HEK293T (cell line): ENCODE measurements around the gene AKT3.

Experiments used
- CTCF ChIA-PET: fragments of 350-600 bp; formaldehyde crosslinking; extraction: SDS; loops from one replicate; lab custom pipeline; 2021; ENCODE audit warnings: antibody characterized with exemption, inconsistent platforms; lab: Yijun Ruan, JAX
- POLR2A ChIA-PET: fragments of 350-600 bp; formaldehyde crosslinking; extraction: SDS; loops from one replicate; lab custom pipeline; 2020; ENCODE audit warnings: antibody characterized with exemption, inconsistent platforms; lab: Yijun Ruan, JAX
- DNase-seq: peaks from one replicate; pipeline ENCODE4 v3.0.0; 2012; ENCODE audit warnings: mixed read lengths; ENCODE audit errors: extremely low spot score
- ARNT ChIP-seq: fragments of 450-650 bp; IDR thresholded peaks from 2 replicates; pipeline ENCODE4 v1.6.1; 2017; ENCODE audit warnings: mild to moderate bottlenecking
- BHLHE40 ChIP-seq: fragments of 450-650 bp; IDR thresholded peaks from 2 replicates; pipeline ENCODE4 v1.6.1; 2016; ENCODE audit warnings: mild to moderate bottlenecking, moderate library complexity, borderline replicate concordance
- CTBP1 ChIP-seq: fragments of 450-650 bp; IDR thresholded peaks from 2 replicates; pipeline ENCODE4 v1.6.1; 2016; ENCODE audit warnings: borderline replicate concordance
- ELF4 ChIP-seq: fragments of 450-650 bp; IDR thresholded peaks from 2 replicates; pipeline ENCODE4 v1.6.1; 2017; ENCODE audit warnings: antibody characterized with exemption
- FOXA1 ChIP-seq: fragments of 450-650 bp; IDR thresholded peaks from 2 replicates; pipeline ENCODE4 v1.6.1; 2016; ENCODE audit warnings: mild to moderate bottlenecking
- FOXK2 ChIP-seq: fragments of 450-650 bp; IDR thresholded peaks from 2 replicates; pipeline ENCODE4 v1.6.1; 2016; ENCODE audit warnings: mild to moderate bottlenecking
- FOXM1 ChIP-seq: fragments of 450-650 bp; IDR thresholded peaks from 2 replicates; pipeline ENCODE4 v1.6.1; 2017; ENCODE audit warnings: mild to moderate bottlenecking, borderline replicate concordance
- HDGF ChIP-seq: fragments of 450-650 bp; IDR thresholded peaks from 2 replicates; pipeline ENCODE4 v1.6.1; 2017; ENCODE audit warnings: antibody characterized with exemption, borderline replicate concordance
- L3MBTL2 ChIP-seq: fragments of 450-650 bp; conservative IDR thresholded peaks from 2 replicates; pipeline ENCODE4 v1.6.1; 2016; ENCODE audit warnings: mild to moderate bottlenecking
- LEF1 ChIP-seq: fragments of 450-650 bp; IDR thresholded peaks from 2 replicates; pipeline ENCODE4 v1.6.1; 2017; ENCODE audit warnings: mild to moderate bottlenecking, borderline replicate concordance
- NFRKB ChIP-seq: fragments of 450-650 bp; IDR thresholded peaks from 2 replicates; pipeline ENCODE4 v1.6.1; 2016; ENCODE audit warnings: mild to moderate bottlenecking, moderate library complexity
- SP1 ChIP-seq: fragments of 450-650 bp; IDR thresholded peaks from 2 replicates; pipeline ENCODE4 v1.6.1; 2017
- SUZ12 ChIP-seq: fragments of 450-650 bp; IDR thresholded peaks from 2 replicates; pipeline ENCODE4 v1.6.1; 2016; ENCODE audit warnings: mild to moderate bottlenecking
- TARDBP ChIP-seq: fragments of 450-650 bp; IDR thresholded peaks from 2 replicates; pipeline ENCODE4 v1.6.1; 2016
- ZNF384 ChIP-seq: fragments of 450-650 bp; IDR thresholded peaks from 2 replicates; pipeline ENCODE4 v1.6.1; 2016
- TF ChIP-seq, protein P1 (sequence below): fragments of 450-650 bp; IDR thresholded peaks from 2 replicates; pipeline ENCODE4 v1.6.1; 2016

AKT3 gene

DNA sequence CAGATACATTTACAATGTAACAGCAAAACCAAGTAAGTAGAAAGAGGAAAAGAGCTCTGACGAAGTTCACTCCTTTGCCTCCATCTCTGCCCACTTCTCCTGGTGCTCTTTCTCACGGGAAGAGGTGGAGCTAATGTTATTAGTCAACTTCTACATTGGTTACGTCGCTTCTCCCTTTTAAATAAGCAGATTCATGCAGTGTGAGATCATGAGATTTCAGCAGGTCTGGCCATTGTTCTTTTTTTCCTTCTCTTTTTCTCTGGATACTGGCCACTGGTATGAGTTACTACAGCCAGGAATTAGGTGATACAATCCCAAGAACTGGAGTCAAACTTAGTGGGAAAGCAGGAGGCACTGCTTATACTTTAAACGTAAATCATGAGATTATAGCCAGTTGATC lies 207.1 kb downstream of the AKT3 start:
- DNase-seq = no peak
- POLR2A ChIA-PET = no interaction called here
- CTCF ChIA-PET = no interaction called here
- TF ChIP-seq FOXA1 (no peak), TARDBP (no peak), SUZ12 (no peak), LEF1 (no peak), L3MBTL2 (no peak), FOXM1 (no peak), HDGF (no peak)

DNA sequence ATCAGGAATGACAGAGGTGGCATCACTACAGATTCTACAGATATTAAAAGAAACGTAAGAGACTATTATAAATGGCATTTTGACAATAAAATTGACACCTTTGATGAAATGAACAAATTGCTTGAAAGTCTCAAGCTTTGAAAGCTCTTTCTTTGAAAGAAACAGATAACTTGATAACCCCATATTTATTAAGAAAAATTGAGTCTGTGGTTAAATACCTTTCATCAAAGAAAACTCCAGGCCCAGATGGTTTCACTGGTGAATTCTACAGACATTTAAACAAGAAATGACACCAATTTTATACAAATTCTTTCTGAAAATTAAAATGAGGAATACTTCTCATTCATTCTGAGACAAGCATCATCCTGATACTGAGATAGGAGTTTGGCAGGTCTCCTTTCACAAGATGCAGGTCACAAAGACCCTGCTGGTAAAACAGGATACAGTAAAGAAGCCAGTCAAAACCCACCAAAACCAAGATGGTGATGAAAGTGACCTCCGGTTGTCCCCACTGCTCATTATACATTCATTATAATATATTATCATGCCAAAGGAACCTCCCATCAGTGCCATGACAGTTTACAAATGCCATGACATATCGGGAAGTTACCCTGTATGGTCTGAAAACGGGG lies 210.9 kb downstream of the AKT3 start:
- ChIA-PET CTCF (no interaction called here), POLR2A (no interaction called here)
- no peak for TF ChIP-seq FOXK2
- no peak for TF ChIP-seq NFRKB
- no peak for TF ChIP-seq TARDBP
- TF ChIP-seq ZNF384 = no peak
- TF ChIP-seq FOXM1 = no peak
- no peak for TF ChIP-seq BHLHE40
- no peak for TF ChIP-seq SUZ12
- no peak for TF ChIP-seq CTBP1
- DNase-seq = no peak

DNA sequence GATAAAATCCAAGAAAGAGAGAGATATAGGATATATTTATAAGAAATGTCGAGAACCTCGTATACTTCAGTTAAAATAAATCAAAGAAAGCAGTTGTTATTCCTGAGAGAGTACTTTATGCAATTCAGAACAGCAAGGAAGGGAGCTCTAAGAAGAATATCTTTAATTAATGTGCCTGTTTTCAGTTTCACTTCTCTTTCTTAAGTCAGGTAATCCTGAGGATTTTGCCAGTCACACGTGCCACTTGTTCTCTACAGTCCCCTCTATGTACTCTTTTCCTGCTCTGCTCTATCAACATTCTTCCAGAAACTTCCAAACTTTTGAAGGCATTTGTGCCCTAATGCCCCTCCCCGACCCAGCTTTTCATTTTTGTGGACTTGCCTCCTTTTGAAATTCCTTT lies 211.9 kb downstream of the AKT3 start:
- no peak for DNase-seq
- no peak for TF ChIP-seq LEF1
- TF ChIP-seq TARDBP = no peak
- TF ChIP-seq, protein P1, sequence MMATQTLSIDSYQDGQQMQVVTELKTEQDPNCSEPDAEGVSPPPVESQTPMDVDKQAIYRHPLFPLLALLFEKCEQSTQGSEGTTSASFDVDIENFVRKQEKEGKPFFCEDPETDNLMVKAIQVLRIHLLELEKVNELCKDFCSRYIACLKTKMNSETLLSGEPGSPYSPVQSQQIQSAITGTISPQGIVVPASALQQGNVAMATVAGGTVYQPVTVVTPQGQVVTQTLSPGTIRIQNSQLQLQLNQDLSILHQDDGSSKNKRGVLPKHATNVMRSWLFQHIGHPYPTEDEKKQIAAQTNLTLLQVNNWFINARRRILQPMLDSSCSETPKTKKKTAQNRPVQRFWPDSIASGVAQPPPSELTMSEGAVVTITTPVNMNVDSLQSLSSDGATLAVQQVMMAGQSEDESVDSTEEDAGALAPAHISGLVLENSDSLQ = no peak
- TF ChIP-seq ELF4 = no peak
- TF ChIP-seq NFRKB = no peak
- TF ChIP-seq BHLHE40 = no peak
- TF ChIP-seq ARNT = no peak
- TF ChIP-seq SUZ12 = no peak
- no peak for TF ChIP-seq FOXM1
- TF ChIP-seq L3MBTL2 = no peak
- ChIA-PET POLR2A (no interaction called here), CTCF (no interaction called here)

DNA sequence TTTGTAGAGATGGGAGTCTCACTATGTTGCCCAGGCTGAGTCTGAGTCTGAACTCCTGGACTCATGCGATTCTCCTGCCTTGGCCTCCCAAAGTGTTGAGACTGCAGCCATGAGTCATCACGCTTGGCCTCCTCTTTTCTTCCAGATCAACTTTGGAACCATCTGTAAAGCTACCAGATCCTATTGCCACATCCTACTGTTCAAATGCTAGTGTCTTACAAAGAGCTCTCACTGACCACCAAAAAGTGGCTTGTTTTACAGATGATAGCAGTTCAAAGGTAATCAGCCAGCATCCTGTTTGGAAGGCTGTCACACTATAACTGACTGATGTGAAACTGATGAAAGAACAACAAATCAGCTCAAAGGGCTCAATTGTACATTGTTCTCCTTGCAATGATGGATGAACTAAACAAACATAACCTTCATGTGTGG lies 221.6 kb downstream of the AKT3 start:
- DNase-seq = no peak
- CTCF ChIA-PET = no interaction called here
- POLR2A ChIA-PET = no interaction called here
- TF ChIP-seq ELF4 (no peak), FOXK2 (no peak), SP1 (no peak), TARDBP (no peak), NFRKB (no peak), BHLHE40 (no peak), L3MBTL2 (no peak), FOXA1 (no peak), HDGF (no peak), LEF1 (no peak)
- TF ChIP-seq, protein P1 = no peak

DNA sequence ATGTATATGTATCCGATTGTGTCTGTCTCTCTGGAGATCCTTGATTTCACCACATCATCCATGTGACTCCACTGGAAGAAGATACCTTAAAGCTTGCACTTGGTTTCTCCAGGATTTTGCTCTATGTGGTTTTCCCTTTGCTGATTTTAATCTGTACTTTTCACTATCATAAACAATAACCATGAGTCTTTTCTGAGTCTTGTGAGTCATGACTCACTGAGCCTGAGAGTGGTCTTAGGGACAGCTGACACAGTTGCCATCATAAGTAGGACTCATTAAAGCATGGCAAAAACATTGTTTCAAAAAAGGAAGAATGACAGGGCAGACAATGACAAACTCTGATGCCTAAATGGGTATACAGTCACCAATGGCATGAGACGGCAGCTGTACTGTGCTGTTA lies 226.2 kb downstream of the AKT3 start:
- POLR2A ChIA-PET = no interaction called here
- CTCF ChIA-PET = no interaction called here
- no peak for TF ChIP-seq TARDBP
- TF ChIP-seq SP1 = no peak
- TF ChIP-seq FOXK2 = no peak
- no peak for TF ChIP-seq SUZ12
- TF ChIP-seq ELF4 = no peak
- TF ChIP-seq ARNT = no peak
- TF ChIP-seq, protein P1 = no peak
- TF ChIP-seq HDGF = no peak
- no peak for TF ChIP-seq FOXA1
- no peak for TF ChIP-seq LEF1
- TF ChIP-seq CTBP1 = no peak
- no peak for TF ChIP-seq FOXM1
- no peak for TF ChIP-seq NFRKB
- no peak for TF ChIP-seq ZNF384
- TF ChIP-seq L3MBTL2 = no peak
- no peak for TF ChIP-seq BHLHE40
- no peak for DNase-seq

DNA sequence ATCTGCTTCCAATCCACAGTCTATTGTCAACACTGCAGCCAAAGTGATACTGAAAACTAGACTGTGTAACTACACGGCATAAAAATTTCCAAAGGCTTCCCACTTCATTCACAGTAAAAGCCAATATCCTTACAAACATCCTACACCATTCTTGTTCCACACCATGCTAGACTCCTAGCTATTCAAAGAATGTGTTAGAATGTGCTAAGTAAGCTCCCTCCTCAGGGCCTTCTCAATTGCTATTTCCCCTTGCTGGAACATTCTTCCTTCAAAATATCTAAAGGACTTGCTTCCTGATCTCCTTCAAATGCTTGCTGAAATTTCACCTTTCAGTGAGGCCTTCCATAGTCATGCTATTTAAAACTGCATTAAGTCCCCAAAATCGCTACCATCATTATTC lies 228.1 kb downstream of the AKT3 start:
- CTCF ChIA-PET = no interaction called here
- POLR2A ChIA-PET = no interaction called here
- no peak for DNase-seq
- TF ChIP-seq ZNF384 (no peak), ARNT (no peak), FOXM1 (no peak), HDGF (no peak), SUZ12 (no peak), TARDBP (no peak), LEF1 (no peak), ELF4 (no peak), FOXK2 (no peak), SP1 (no peak), CTBP1 (no peak), BHLHE40 (no peak), NFRKB (no peak), FOXA1 (no peak), L3MBTL2 (no peak)
- TF ChIP-seq, protein P1 = no peak
